Measurements from ENCODE around the gene SND1.

SND1 gene

GRCh38 chr7:127920787-127921438, 268.9 kb downstream of the SND1 start:
- DNase-seq (ENCODE audit: extremely low read depth in 1 of 2, low read depth in 1 of 2) = no peak

GRCh38 chr7:127922656-127923055, 270.7 kb downstream of the SND1 start:
- no peak for DNase-seq (ENCODE audit: extremely low read depth in 1 of 2, low read depth in 1 of 2)

- no peak for DNase-seq (ENCODE audit: extremely low read depth in 1 of 2, low read depth in 1 of 2)
These were observed 272.9 kb downstream of the SND1 start for GRCh38 chr7:127924874-127925273.

GRCh38 chr7:127927348-127927696, 275.3 kb downstream of the SND1 start:
- DNase-seq (ENCODE audit: extremely low read depth in 1 of 2, low read depth in 1 of 2) = no peak

- no peak for DNase-seq (ENCODE audit: extremely low read depth in 1 of 2, low read depth in 1 of 2)
These were observed 276.2 kb downstream of the SND1 start for GRCh38 chr7:127928222-127928621.

- DNase-seq (ENCODE audit: extremely low read depth in 1 of 2, low read depth in 1 of 2) = no peak
These were observed 276.9 kb downstream of the SND1 start for GRCh38 chr7:127928852-127929251.

GRCh38 chr7:127930341-127931328, 278.6 kb downstream of the SND1 start:
- no peak for DNase-seq (ENCODE audit: extremely low read depth in 1 of 2, low read depth in 1 of 2)

- no peak for DNase-seq (ENCODE audit: extremely low read depth in 1 of 2, low read depth in 1 of 2)
These were observed 280.1 kb downstream of the SND1 start for GRCh38 chr7:127932076-127932475.

GRCh38 chr7:127932496-127932895, 280.5 kb downstream of the SND1 start:
- no peak for DNase-seq (ENCODE audit: extremely low read depth in 1 of 2, low read depth in 1 of 2)

- DNase-seq (ENCODE audit: extremely low read depth in 1 of 2, low read depth in 1 of 2) = no peak
These were observed 281.2 kb downstream of the SND1 start for GRCh38 chr7:127933146-127933545.

GRCh38 chr7:127934711-127935110, 282.7 kb downstream of the SND1 start:
- DNase-seq (ENCODE audit: extremely low read depth in 1 of 2, low read depth in 1 of 2) = no peak

- DNase-seq (ENCODE audit: extremely low read depth in 1 of 2, low read depth in 1 of 2) = no peak
These were observed 283.9 kb downstream of the SND1 start for GRCh38 chr7:127935847-127936376.

- no peak for DNase-seq (ENCODE audit: extremely low read depth in 1 of 2, low read depth in 1 of 2)
These were observed 285.2 kb downstream of the SND1 start for GRCh38 chr7:127937066-127937680.

GRCh38 chr7:127938588-127938987, 286.6 kb downstream of the SND1 start:
- no peak for DNase-seq (ENCODE audit: extremely low read depth in 1 of 2, low read depth in 1 of 2)

GRCh38 chr7:127940381-127941160, 288.6 kb downstream of the SND1 start:
- DNase-seq (ENCODE audit: extremely low read depth in 1 of 2, low read depth in 1 of 2) = no peak

GRCh38 chr7:127941476-127942210, 289.6 kb downstream of the SND1 start:
- no peak for DNase-seq (ENCODE audit: extremely low read depth in 1 of 2, low read depth in 1 of 2)

GRCh38 chr7:127943541-127944521, 291.8 kb downstream of the SND1 start:
- DNase-seq (ENCODE audit: extremely low read depth in 1 of 2, low read depth in 1 of 2) = no peak

GRCh38 chr7:127946111-127946510, 294.1 kb downstream of the SND1 start:
- no peak for DNase-seq (ENCODE audit: extremely low read depth in 1 of 2, low read depth in 1 of 2)

- DNase-seq (ENCODE audit: extremely low read depth in 1 of 2, low read depth in 1 of 2) = no peak
These were observed 294.9 kb downstream of the SND1 start for GRCh38 chr7:127946847-127947246.

Measured in stimulated activated CD8-positive, alpha-beta memory T cell treated with anti-CD3 and anti-CD28 coated beads, Interleukin-7, amount 100 ng/mL, for 48 hours (primary cell).